Endodermal cell (in vitro differentiated cells): ENCODE data around the gene SNCA. TPM values are rescaled to one million over a fixed set of nuclear protein-coding genes. Genes with fewer than 3 reads are reported as not detected.

ENCODE experiments used
- DNase-seq: peaks from one replicate; pipeline ENCODE4 v3.0.0-alpha.2; 2017
- H3K27ac ChIP-seq: 2 replicates; pipeline ENCODE4 v1.5.1; 2013; ENCODE audit warnings: mild to moderate bottlenecking, low read depth, low read length, moderate library complexity
- H3K27me3 ChIP-seq: 2 replicates; pipeline ENCODE4 v1.6.1; 2013; ENCODE audit warnings: mild to moderate bottlenecking, low read length, moderate library complexity; ENCODE audit not compliant: insufficient read depth, control insufficient read depth, poor library complexity, severe bottlenecking
- H3K36me3 ChIP-seq: 2 replicates; pipeline ENCODE4 v1.7.0; 2013; ENCODE audit warnings: mild to moderate bottlenecking, low read length, moderate library complexity; ENCODE audit not compliant: control insufficient read depth, insufficient read depth
- H3K4me1 ChIP-seq: one replicate; pipeline ENCODE4 v1.7.0; 2013; ENCODE audit warnings: low read length; ENCODE audit not compliant: control insufficient read depth, insufficient read depth
- H3K4me3 ChIP-seq: 2 replicates; pipeline ENCODE4 v1.5.1; 2013; ENCODE audit warnings: mild to moderate bottlenecking, low read length, moderate library complexity
- H3K9ac ChIP-seq: 2 replicates; pipeline ENCODE4 v1.6.1; 2013; ENCODE audit warnings: mild to moderate bottlenecking, low read length, moderate library complexity; ENCODE audit not compliant: poor library complexity, severe bottlenecking; ENCODE audit errors: extremely low read depth
- H3K9me3 ChIP-seq: 2 replicates; pipeline ENCODE4 v1.6.1; 2013; ENCODE audit warnings: mild to moderate bottlenecking, low read length, moderate library complexity; ENCODE audit not compliant: control insufficient read depth
- H3K27ac Mint-ChIP-seq: 2 replicates; pipeline ENCODE4 v1.8.0; 2020; ENCODE audit warnings: mixed read lengths
- H3K27me3 Mint-ChIP-seq: 2 replicates; pipeline ENCODE4 v1.8.0; 2021; ENCODE audit warnings: mild to moderate bottlenecking, mixed read lengths; ENCODE audit not compliant: insufficient read depth
- H3K36me3 Mint-ChIP-seq: 2 replicates; pipeline ENCODE4 v1.8.0; 2020; ENCODE audit warnings: low read depth, mixed read lengths
- H3K4me1 Mint-ChIP-seq: 2 replicates; pipeline ENCODE4 v1.8.0; 2020; ENCODE audit warnings: mixed read lengths
- H3K4me3 Mint-ChIP-seq: 2 replicates; pipeline ENCODE4 v1.8.0; 2020; ENCODE audit warnings: mild to moderate bottlenecking, moderate library complexity, mixed read lengths
- H3K9me3 Mint-ChIP-seq: 2 replicates; pipeline ENCODE4 v1.8.0; 2020; ENCODE audit warnings: mild to moderate bottlenecking, mixed read lengths
- CTCF ChIP-seq: fragments of 200-600 bp; sonication (generic); conservative IDR thresholded peaks from 2 replicates; pipeline ENCODE4 v1.5.0; 2021; ENCODE audit warnings: antibody characterized with exemption, mild to moderate bottlenecking
- WGBS, 2 experiments: methylation state at CpG; one replicate each; pipeline versions ENCODE4 v1.1.5 to v1.1.7; 2013; ENCODE audit warnings: missing lambda C conversion rate in 2 of 2, mixed read lengths in 1 of 2; ENCODE audit not compliant: insufficient coverage in 1 of 2, insufficient read length in 1 of 2; 5-methylcytosine and 5-hydroxymethylcytosine counted together
- total RNA-seq, 2 donors: library from RNA; stranded (reverse); fragmentation: NEBNext Ultra II Directional in 1 of 2; extraction: Animal tissue kit (Norgen Biotek cat#: 25700) in 1 of 2; gene quantifications; 2 replicates in 1 of 2; 3 replicates in 1 of 2; pipeline ENCODE4 v1.2.1, GENCODE V29; 2021

SNCA gene
- total RNA-seq, 2 donors from 2014 or later = 11.3 to 13.5 TPM

DNA sequence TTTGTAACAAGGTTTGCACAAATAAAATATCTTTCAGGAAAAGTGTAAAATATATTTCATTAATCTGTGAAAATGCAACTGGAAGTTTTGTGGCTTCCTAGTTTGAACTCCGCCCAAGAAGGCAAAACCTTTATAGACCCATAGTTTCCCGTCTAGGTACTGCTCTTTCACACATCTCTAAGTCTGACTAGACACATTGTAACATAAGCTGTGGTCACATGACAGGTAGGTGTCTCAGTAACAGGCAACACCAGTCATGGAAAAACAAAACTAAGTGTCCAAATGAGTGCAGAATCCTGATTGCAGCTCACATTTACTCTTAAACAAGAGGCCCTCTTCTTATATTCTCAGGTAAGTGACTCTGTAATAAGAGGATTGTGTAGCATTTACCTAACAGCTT is 55.6 kb downstream of the SNCA start:
- no peaks in the 10 kb centered on the region for H3K4me1 Mint-ChIP-seq
- H3K4me1 ChIP-seq = no peaks in the 10 kb centered on the region
- H3K27me3 ChIP-seq = no peaks in the 10 kb centered on the region
- no peak overlapping the region for H3K4me3 Mint-ChIP-seq
- no peak overlapping the region for H3K27ac Mint-ChIP-seq
- no peaks in the 10 kb centered on the region for H3K36me3 ChIP-seq
- H3K36me3 Mint-ChIP-seq = no peaks in the 10 kb centered on the region
- DNase-seq = no peak
- H3K9me3 ChIP-seq = no peaks in the 10 kb centered on the region
- TF ChIP-seq CTCF = no peak
- H3K9ac ChIP-seq = no peak overlapping the region
- WGBS, 2 experiments = 87 to 100% methylated on average over 1 to 2 of the region's 2 CpGs
- H3K9me3 Mint-ChIP-seq = peaks cover 14% of the 10 kb centered on the region
- H3K4me3 ChIP-seq = no peak overlapping the region
- H3K27me3 Mint-ChIP-seq = no peaks in the 10 kb centered on the region
- H3K27ac ChIP-seq = no peak overlapping the region

DNA sequence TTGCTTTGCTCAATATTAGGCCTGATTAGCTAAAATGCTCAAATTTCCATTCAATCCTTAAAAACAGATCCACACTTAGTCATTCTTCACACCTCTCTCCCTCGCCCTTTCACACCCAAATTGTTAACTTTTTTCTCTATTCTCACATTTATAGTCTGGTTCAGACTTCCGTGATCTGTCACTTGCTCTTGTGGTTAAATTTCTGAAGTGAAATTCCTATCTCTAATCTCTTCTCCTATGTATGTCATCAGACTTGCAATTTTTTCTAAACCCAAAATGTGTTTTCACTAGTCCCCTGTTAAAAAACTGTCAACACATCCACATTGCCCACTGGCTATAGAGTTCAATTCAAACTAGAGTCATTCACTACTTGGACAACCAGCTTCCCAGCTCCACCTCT is 63.2 kb downstream of the SNCA start:
- Histone ChIP-seq H3K9me3 (peaks cover 7% of the 10 kb centered on the region), H3K27me3 (no peaks in the 10 kb centered on the region), H3K4me3 (no peak overlapping the region), H3K9ac (no peak overlapping the region), H3K4me1 (no peaks in the 10 kb centered on the region), H3K27ac (no peak overlapping the region), H3K36me3 (no peaks in the 10 kb centered on the region)
- H3K4me3 Mint-ChIP-seq = no peak overlapping the region
- no peaks in the 10 kb centered on the region for H3K27me3 Mint-ChIP-seq
- 83 to 89% methylated on average over 2 of the region's 2 CpGs for WGBS, 2 experiments
- peaks cover 4% of the 10 kb centered on the region for H3K4me1 Mint-ChIP-seq
- no peaks in the 10 kb centered on the region for H3K36me3 Mint-ChIP-seq
- DNase-seq = no peak
- no peak for TF ChIP-seq CTCF
- no peak overlapping the region for H3K27ac Mint-ChIP-seq
- H3K9me3 Mint-ChIP-seq = peaks cover 14% of the 10 kb centered on the region

- no peak overlapping the region for H3K27ac Mint-ChIP-seq
- no peaks in the 10 kb centered on the region for H3K36me3 ChIP-seq
- H3K9ac ChIP-seq = no peak overlapping the region
- DNase-seq = no peak
- H3K4me3 Mint-ChIP-seq = no peak overlapping the region
- H3K4me1 Mint-ChIP-seq = peaks cover 4% of the 10 kb centered on the region
- H3K27ac ChIP-seq = no peak overlapping the region
- H3K36me3 Mint-ChIP-seq = no peaks in the 10 kb centered on the region
- H3K27me3 Mint-ChIP-seq = no peaks in the 10 kb centered on the region
- H3K9me3 Mint-ChIP-seq = peaks cover 8% of the 10 kb centered on the region
- peaks cover 4% of the 10 kb centered on the region for H3K9me3 ChIP-seq
- no peak for TF ChIP-seq CTCF
- no peak overlapping the region for H3K4me3 ChIP-seq
- whole genome bisulfite sequencing, 2 experiments = 90 to 95% methylated on average over 3 of the region's 3 CpGs
- no peaks in the 10 kb centered on the region for H3K4me1 ChIP-seq
- H3K27me3 ChIP-seq = no peaks in the 10 kb centered on the region
Measured at GRCh38 chr4:89769856-89770255, 67.1 kb downstream of the SNCA start.
